Coronary artery (tissue), 2 donors: ENCODE measurements around the gene NARF.

Experiments
- DNase-seq: peaks from one replicate; pipeline ENCODE4 v3.0.0-alpha.2; 2017; ENCODE audit warnings: low spot score
- H3K27ac ChIP-seq, 2 donors: fragments of 200-600 bp; sonication (generic); one replicate each; pipeline ENCODE4 v1.5.1; 2016 to 2019
- H3K4me3 ChIP-seq: fragments of 200-600 bp; sonication (generic); 2 replicates; pipeline ENCODE4 v1.5.1; 2016; ENCODE audit warnings: mild to moderate bottlenecking, moderate library complexity
- CTCF ChIP-seq: fragments of 200-600 bp; sonication (generic); IDR thresholded peaks from one replicate; pipeline ENCODE4 v1.5.1; 2019; ENCODE audit warnings: antibody characterized with exemption

NARF gene

GRCh38 chr17:82495844-82496528, 37.4 kb downstream of the NARF start:
- H3K4me3 ChIP-seq, result no peak overlapping the region
- DNase-seq, result no peak
- H3K27ac ChIP-seq, result peak overlapping the region; percentile 61 to 95
- no peak for TF ChIP-seq CTCF

GRCh38 chr17:82496529-82497434, 38.2 kb downstream of the NARF start:
- peak; percentile 98 for DNase-seq
- Histone ChIP-seq H3K4me3 (peak overlapping the region; percentile 89), H3K27ac (peak overlapping the region; percentile 61 to 95)
- TF ChIP-seq CTCF, result no peak

GRCh38 chr17:82497483-82498405, 39.2 kb downstream of the NARF start:
- peak overlapping the region; percentile 89 for H3K4me3 ChIP-seq
- DNase-seq, result no peak
- peak overlapping the region; percentile 61 to 95 for H3K27ac ChIP-seq
- no peak for TF ChIP-seq CTCF

- no peak for TF ChIP-seq CTCF
- DNase-seq, result peak; percentile 59
- Histone ChIP-seq H3K27ac (no peak overlapping the region), H3K4me3 (no peak overlapping the region)
Observed at GRCh38 chr17:82502207-82502606, 43.7 kb downstream of the NARF start.

GRCh38 chr17:82503094-82503727, 44.7 kb downstream of the NARF start:
- Histone ChIP-seq H3K27ac (no peak overlapping the region), H3K4me3 (no peak overlapping the region)
- DNase-seq, result no peak
- no peak for TF ChIP-seq CTCF

GRCh38 chr17:82503728-82504308, 45.3 kb downstream of the NARF start:
- Histone ChIP-seq H3K27ac (no peak overlapping the region), H3K4me3 (no peak overlapping the region)
- no peak for DNase-seq
- no peak for TF ChIP-seq CTCF
